Parietal lobe (tissue), 2 donors: ENCODE measurements around the gene OR2L3. TPM values are rescaled to one million over a fixed set of nuclear protein-coding genes. Genes with fewer than 3 reads are reported as not detected.

ENCODE experiments used
- small RNA-seq: library from RNA; depleted of rRNA; stranded (forward); fragments of <200 nt; gene quantifications from one replicate; pipeline ENCODE3, GENCODE V24; 2014; ENCODE audit warnings: low replicate concordance
- total RNA-seq: library from RNA; depleted of rRNA; stranded (reverse); fragments of >200 nt; gene quantifications from one replicate; pipeline ENCODE4 v1.2.3, GENCODE V29; 2014

Gene OR2L3
- 2.8 TPM for total RNA-seq

GRCh38 chr1:248046536-248046935 lies at the start of gene OR2L3:
Gene OR2L3, plus strand, starts transcription at chr1:248046836. Its CDS starts 13,846 bp downstream, at chr1:248060682.

GRCh38 chr1:248013229-248013710 lies 33.4 kb upstream of the OR2L3 start, which contains the start of gene OR2L5:
Gene OR2L5, plus strand, starts transcription at chr1:248013660. Its CDS starts 8,288 bp downstream, at chr1:248021948.

GRCh38 chr1:248029770-248030169 lies 16.9 kb upstream of the OR2L3 start, which contains the start of gene OR2L2:
Gene OR2L2, plus strand, starts transcription at chr1:248030070. Its CDS starts 8,198 bp downstream, at chr1:248038268.

GRCh38 chr1:248094884-248095283 lies 48.2 kb downstream of the OR2L3 start, which contains the start of gene OR2L13:
Gene OR2L13, plus strand, starts transcription at chr1:248095184. Its CDS starts 4,192 bp downstream, at chr1:248099376.

Small RNA genes lying within 50 kb of the gene (small RNA-seq; reads per million reads assigned to genes)
- not detected for gene RF00019

Other genes starting within 250 kb of the OR2L3 start
- not detected for gene OR14A16, start 222.7 kb upstream of the OR2L3 start, total RNA-seq
- not detected for gene OR11L1, start 204.9 kb upstream of the OR2L3 start, total RNA-seq
- gene TRIM58, start 189.6 kb upstream of the OR2L3 start, total RNA-seq: 5.3 TPM
- gene OR2W3, start 151.2 kb upstream of the OR2L3 start, total RNA-seq: 6.3 TPM
- gene OR2T8, start 126.6 kb upstream of the OR2L3 start, total RNA-seq: 0.94 TPM
- not detected for gene OR2AJ1, start 121.9 kb upstream of the OR2L3 start, total RNA-seq
- gene OR2L8, start 98.0 kb upstream of the OR2L3 start, total RNA-seq: 5.0 TPM
- 6.6 TPM for gene OR2AK2, start 81.6 kb upstream of the OR2L3 start, total RNA-seq
- 3.1 TPM for gene OR2L5, start 33.2 kb upstream of the OR2L3 start, total RNA-seq
- gene OR2L2, start 16.8 kb upstream of the OR2L3 start, total RNA-seq: 1.6 TPM
- gene OR2L13, start 48.3 kb downstream of the OR2L3 start, total RNA-seq: 1.9 TPM
- gene OR2M5, start 98.3 kb downstream of the OR2L3 start, total RNA-seq: not detected
- not detected for gene OR2M2, start 128.0 kb downstream of the OR2L3 start, total RNA-seq
- 0.63 TPM for gene OR2M3, start 150.4 kb downstream of the OR2L3 start, total RNA-seq
- gene OR2M4, start 184.6 kb downstream of the OR2L3 start, total RNA-seq: 0.31 TPM
- not detected for gene OR2T33, start 231.1 kb downstream of the OR2L3 start, total RNA-seq